ENCODE data around the gene KMT2C.

The KMT2C gene

DNA sequence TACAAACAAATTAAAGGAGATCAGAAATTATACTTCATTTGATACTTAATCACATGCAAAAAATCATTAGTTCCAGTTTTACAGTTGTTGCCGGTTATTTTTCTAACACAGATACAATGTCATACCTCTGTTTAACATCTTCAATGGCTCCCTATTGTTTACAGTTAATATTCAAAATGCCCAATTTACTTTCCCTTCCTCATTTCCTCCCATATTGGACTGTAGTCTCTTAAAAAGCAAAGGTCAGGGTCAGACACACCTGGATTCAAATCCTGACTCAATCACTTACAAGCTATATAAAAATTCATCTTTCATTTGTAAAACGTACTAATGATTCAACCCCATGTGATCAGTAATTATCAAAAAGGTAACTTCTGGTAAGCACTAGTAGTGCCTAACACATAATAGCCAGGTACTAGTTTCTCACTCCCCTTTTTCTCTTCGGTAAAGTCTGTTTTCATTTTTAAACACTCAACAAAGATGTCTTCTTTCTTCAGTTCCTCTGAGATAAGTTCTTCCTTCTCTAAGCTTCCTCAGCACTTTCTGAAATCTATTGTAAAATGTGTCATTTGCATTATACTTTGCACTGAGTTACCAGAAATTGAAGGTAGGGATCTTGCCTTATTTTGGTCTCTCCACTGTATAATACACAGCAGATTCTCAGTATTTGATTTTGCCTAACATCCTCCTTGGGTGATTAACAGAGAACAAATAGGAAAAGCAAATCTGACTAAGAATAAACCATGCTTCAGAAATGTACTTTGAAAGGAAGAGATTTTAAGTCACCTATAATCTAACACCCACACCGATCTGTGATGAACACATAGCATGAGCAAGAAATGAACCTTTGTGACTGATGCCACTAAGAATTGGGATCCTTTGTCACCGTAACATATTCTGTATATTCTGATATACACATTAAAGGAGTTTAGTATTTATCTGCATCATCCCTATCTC is 16.1 kb downstream of the KMT2C start:
- H4K20me1 ChIP-seq (ENCODE audit: insufficient read depth, low read length) = no peaks in the 10 kb centered on the region; the same call in 1 of the 2 replicates
- H3K4me2 ChIP-seq (ENCODE audit: low read length) = no peak overlapping the region
- H3K79me2 ChIP-seq (ENCODE audit: insufficient read depth, low read length) = peaks cover 98% of the 10 kb centered on the region
- no peak overlapping the region for H2AFZ ChIP-seq (ENCODE audit: low read length)
- H3K4me3 ChIP-seq (ENCODE audit: low read depth, low read length, poor library complexity, severe bottlenecking) = no peak overlapping the region
- no peak overlapping the region for H3K27ac ChIP-seq (ENCODE audit: low read depth, low read length, poor library complexity, severe bottlenecking)
- no peaks in the 10 kb centered on the region for H3F3A ChIP-seq (ENCODE audit: insufficient read depth, low read length)
- peaks cover 54% of the 10 kb centered on the region for H3K36me3 ChIP-seq (ENCODE audit: insufficient read depth, low read length)
- no peak for TF ChIP-seq CTCF (IDR thresholded peaks at IDR 0.05; ENCODE audit: low read length)
- no peak for TF ChIP-seq EZH2 (IDR thresholded peaks at IDR 0.05; ENCODE audit: borderline replicate concordance, low read length)
- no peaks in the 10 kb centered on the region for H3K9me2 ChIP-seq (ENCODE audit: low read depth, low read length)
- H3K27me3 ChIP-seq (ENCODE audit: insufficient read depth, low read length) = no peaks in the 10 kb centered on the region
- peaks cover 28% of the 10 kb centered on the region for H3K9me3 ChIP-seq (ENCODE audit: low read length)
- no peaks in the 10 kb centered on the region for H3K4me1 ChIP-seq (ENCODE audit: insufficient read depth, low read length, severe bottlenecking)
- no peak overlapping the region for H3K9ac ChIP-seq (ENCODE audit: low read length)

- H3F3A ChIP-seq (ENCODE audit: insufficient read depth, low read length) = no peaks in the 10 kb centered on the region
- no peaks in the 10 kb centered on the region for H3K9me2 ChIP-seq (ENCODE audit: low read depth, low read length)
- no peak overlapping the region for H3K27ac ChIP-seq (ENCODE audit: low read depth, low read length, poor library complexity, severe bottlenecking)
- no peak overlapping the region for H3K9ac ChIP-seq (ENCODE audit: low read length)
- peaks cover 14% of the 10 kb centered on the region for H3K36me3 ChIP-seq (ENCODE audit: insufficient read depth, low read length)
- H2AFZ ChIP-seq (ENCODE audit: low read length) = no peak overlapping the region
- H3K27me3 ChIP-seq (ENCODE audit: insufficient read depth, low read length) = no peaks in the 10 kb centered on the region
- no peak overlapping the region for H3K4me2 ChIP-seq (ENCODE audit: low read length)
- peaks cover 97% of the 10 kb centered on the region for H3K79me2 ChIP-seq (ENCODE audit: insufficient read depth, low read length)
- TF ChIP-seq EZH2 (IDR thresholded peaks at IDR 0.05; ENCODE audit: borderline replicate concordance, low read length) = no peak
- TF ChIP-seq CTCF (IDR thresholded peaks at IDR 0.05; ENCODE audit: low read length) = no peak
- H3K9me3 ChIP-seq (ENCODE audit: low read length) = no peaks in the 10 kb centered on the region; the same call in 1 of the 2 replicates
- H3K4me1 ChIP-seq (ENCODE audit: insufficient read depth, low read length, severe bottlenecking) = no peaks in the 10 kb centered on the region
- peaks cover 2% of the 10 kb centered on the region; the same call in 1 of the 2 replicates for H4K20me1 ChIP-seq (ENCODE audit: insufficient read depth, low read length)
- no peak overlapping the region for H3K4me3 ChIP-seq (ENCODE audit: low read depth, low read length, poor library complexity, severe bottlenecking)
These were observed 21.0 kb downstream of the KMT2C start for GRCh38 chr7:152414779-152415178.

- Histone ChIP-seq H3K9ac (ENCODE audit: low read length) (no peak overlapping the region), H3K4me3 (ENCODE audit: low read depth, low read length, poor library complexity, severe bottlenecking) (no peak overlapping the region), H3K27ac (ENCODE audit: low read depth, low read length, poor library complexity, severe bottlenecking) (no peak overlapping the region), H2AFZ (ENCODE audit: low read length) (no peak overlapping the region), H3K36me3 (ENCODE audit: insufficient read depth, low read length) (0 out of 2 replicates have a peak, but pooled peaks cover 4% of the 10 kb centered on the region), H3K9me3 (ENCODE audit: low read length) (no peaks in the 10 kb centered on the region), H3F3A (ENCODE audit: insufficient read depth, low read length) (no peaks in the 10 kb centered on the region), H3K4me2 (ENCODE audit: low read length) (no peak overlapping the region), H3K79me2 (ENCODE audit: insufficient read depth, low read length) (peaks cover 96% of the 10 kb centered on the region), H3K27me3 (ENCODE audit: insufficient read depth, low read length) (no peaks in the 10 kb centered on the region), H4K20me1 (ENCODE audit: insufficient read depth, low read length) (peaks cover 2% of the 10 kb centered on the region; the same call in 1 of the 2 replicates), H3K9me2 (ENCODE audit: low read depth, low read length) (no peaks in the 10 kb centered on the region), H3K4me1 (ENCODE audit: insufficient read depth, low read length, severe bottlenecking) (no peaks in the 10 kb centered on the region)
- no peak for TF ChIP-seq EZH2 (IDR thresholded peaks at IDR 0.05; ENCODE audit: borderline replicate concordance, low read length)
- no peak for TF ChIP-seq CTCF (IDR thresholded peaks at IDR 0.05; ENCODE audit: low read length)
These were observed 24.4 kb downstream of the KMT2C start for GRCh38 chr7:152411389-152411788.
